HepG2 (cell line): ENCODE measurements around the gene ERV3-1. TPM values are rescaled to one million over a fixed set of nuclear protein-coding genes. Genes with fewer than 3 reads are reported as not detected.
"Not testable (repeated sequence)": the region's sequence is repeated elsewhere in the genome, so short reads cannot be mapped to it uniquely, and the experiment has no call there.

Source experiments
- ATAC-seq: fragments of 200-7000 bp; cut with Tn5 transposase; 3 replicates; pipeline ENCODE4 v1.9.1; 2020; ENCODE audit warnings: mild to moderate bottlenecking, moderate library complexity
- BruUV-seq: library from RNA; stranded (reverse); fragments of 400-500 nt; replicated peaks from 2 replicates; lab custom pipeline; 2021; lab: Mats Ljungman, UMichigan
- CTCF ChIA-PET: fragments of 300-600 bp; formaldehyde crosslinking; extraction: SDS; loops from one replicate; lab custom pipeline; 2021; ENCODE audit warnings: low total read pairs, inconsistent platforms, low intra/inter-chr PET ratio; lab: Yijun Ruan, JAX
- POLR2A ChIA-PET: fragments of 350-600 bp; sonication (Branson Sonifier 250); formaldehyde crosslinking; loops from one replicate; lab custom pipeline; 2020; ENCODE audit warnings: antibody characterized with exemption, inconsistent platforms; lab: Yijun Ruan, JAX
- DNase-seq: peaks from one replicate; pipeline ENCODE4 v3.0.0-alpha.2; 2015; ENCODE audit warnings: low spot score
- FAIRE-seq: peaks from 3 replicates; lab custom pipeline; 2011; peaks lifted over from hg19 to GRCh38; lab: Jason Lieb, UNC
- H2AFZ ChIP-seq: one replicate; pipeline ENCODE4 v1.6.1; 2011; ENCODE audit warnings: low read length, inconsistent platforms
- H3K27ac ChIP-seq: fragments of 300-600 bp; 3 replicates; pipeline ENCODE4 v1.8.0; 2011; ENCODE audit warnings: mixed run types, mild to moderate bottlenecking, mixed read lengths, low read length, inconsistent platforms; ENCODE audit not compliant: insufficient read depth; ENCODE audit errors: extremely low read length
- H3K27me3 ChIP-seq, 2 experiments: fragments of 200-600 bp in 1 of 2; 2 replicates in 1 of 2; 3 replicates in 1 of 2; pipeline versions ENCODE4 v1.6.0 to v1.8.0; 2011; ENCODE audit warnings: low read length in 2 of 2, mild to moderate bottlenecking in 2 of 2, moderate library complexity in 2 of 2, inconsistent platforms in 1 of 2; ENCODE audit not compliant: insufficient read depth in 2 of 2, control insufficient read depth in 1 of 2
- H3K36me3 ChIP-seq, 2 experiments: fragments of 200-600 bp in 1 of 2; replicated peaks in 1 of 2; 2 replicates in 1 of 2; 3 replicates in 1 of 2; pipeline versions ENCODE4 v1.5.1 to v1.8.0; 2011; ENCODE audit warnings: low read length in 2 of 2, inconsistent platforms in 1 of 2; ENCODE audit not compliant: insufficient read depth in 2 of 2, control insufficient read depth in 1 of 2
- H3K4me1 ChIP-seq: 2 replicates; pipeline ENCODE4 v1.5.1; 2012; ENCODE audit warnings: low read length, inconsistent platforms; ENCODE audit not compliant: insufficient read depth
- H3K4me2 ChIP-seq: 2 replicates; pipeline ENCODE4 v1.6.0; 2011; ENCODE audit warnings: low read depth, low read length, inconsistent platforms
- H3K4me3 ChIP-seq, 3 experiments: fragments of 200-600 bp in 1 of 3; sonication (generic), shearing (Covaris generic) in 1 of 3; replicated peaks in 1 of 3; 2 replicates each; pipeline ENCODE4 v1.5.1; 2011 to 2016; ENCODE audit warnings: low read length in 3 of 3, inconsistent platforms in 2 of 3, low read depth in 2 of 3, mild to moderate bottlenecking in 2 of 3, control low read depth in 1 of 3, mixed read lengths in 1 of 3; ENCODE audit not compliant: insufficient read depth in 1 of 3
- H3K79me2 ChIP-seq: one replicate; pipeline ENCODE4 v1.6.1; 2011; ENCODE audit warnings: low read length, inconsistent platforms; ENCODE audit not compliant: insufficient read depth
- H3K9ac ChIP-seq: 2 replicates; pipeline ENCODE4 v1.6.0; 2011; ENCODE audit warnings: mild to moderate bottlenecking, low read depth, low read length, inconsistent platforms; ENCODE audit not compliant: insufficient read depth
- H3K9me3 ChIP-seq: 2 replicates; pipeline ENCODE4 v1.5.1; 2012; ENCODE audit warnings: mild to moderate bottlenecking, low read length
- H4K20me1 ChIP-seq: 2 replicates; pipeline ENCODE4 v1.6.0; 2011; ENCODE audit warnings: inconsistent platforms, mild to moderate bottlenecking, low read length, moderate library complexity; ENCODE audit not compliant: insufficient read depth
- WGBS: methylation state at CpG from one replicate; pipeline ENCODE4 v1.1.6; 2017; ENCODE audit warnings: low lambda C conversion rate; 5-methylcytosine and 5-hydroxymethylcytosine counted together
- in situ Hi-C: cut with HindIII; loops from 2 replicates; pipeline ENCODE4 v1.10.0; 2017; ENCODE audit warnings: low pct_unique_long_range_greater_than_20kb; ENCODE audit not compliant: extremely low pct_ligation_motif_present
- intact Hi-C: fragments of 100-400 bp; cut with micrococcal nuclease; formaldehyde crosslinking; loops from one replicate; pipeline ENCODE4 v1.10.0; 2022; ENCODE audit not compliant: unreplicated experiment
- polyA plus RNA-seq, 8 experiments: library from polyadenylated mRNA; depleted of rRNA in 3 of 8; stranded (reverse) in 7 of 8; unstranded in 1 of 8; fragments of >200 nt; fragmentation: Illumina TruSeq in 4 of 8; extraction: Trizol in 4 of 8; gene quantifications; 2 replicates each; pipeline versions ENCODE4 v1.2.1 to v1.2.3, GENCODE V29; 2011 to 2016; ENCODE audit warnings: low read depth in 4 of 8, missing spikeins in 1 of 8, mixed read lengths in 1 of 8; ENCODE audit not compliant: insufficient read depth in 1 of 8
- total RNA-seq, 5 experiments: library from RNA; depleted of rRNA; stranded (reverse); fragments of >200 nt; fragmentation: Illumina TruSeq; extraction: Trizol; gene quantifications; 2 replicates each; pipeline ENCODE4 v1.2.3, GENCODE V29; 2016; ENCODE audit warnings: low read depth in 1 of 5

ERV3-1 gene
- total and polyA plus RNA-seq, 2 of the 13 experiments (the other 11 are each of a cell fraction or from before 2014, with no cell fraction given), result 20.4 to 86.3 TPM

DNA sequence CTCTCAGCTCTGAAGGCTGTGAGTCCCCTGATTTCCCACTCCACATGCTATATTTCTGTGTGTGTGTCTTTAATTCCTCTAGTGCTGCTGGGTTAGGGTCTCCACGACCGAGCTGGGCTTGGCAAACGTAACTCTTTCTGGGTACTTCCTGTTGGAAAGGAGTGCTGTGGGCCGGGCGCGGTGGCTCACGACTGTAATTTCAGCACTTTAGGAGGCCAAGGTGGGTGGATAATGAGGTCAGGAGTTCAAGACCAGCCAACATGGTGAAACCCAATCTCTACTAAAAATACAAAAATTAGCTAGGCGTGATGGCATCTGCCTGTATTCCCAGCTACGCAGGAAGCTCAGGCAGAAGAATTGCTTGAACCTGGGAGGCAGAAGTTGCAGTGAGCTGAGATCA is 55.8 kb downstream of the ERV3-1 start:
- DNase-seq, in situ Hi-C loops, H3K9me3 ChIP-seq, H3K4me3 ChIP-seq, H3K79me2 ChIP-seq, FAIRE-seq, H2AFZ ChIP-seq, H4K20me1 ChIP-seq, H3K27ac ChIP-seq, H3K4me2 ChIP-seq, H3K9ac ChIP-seq, ATAC-seq, H3K27me3 ChIP-seq, H3K36me3 ChIP-seq, BruUV-seq: not testable (repeated sequence)
- H3K4me1 ChIP-seq, result peaks cover 32% of the 10 kb centered on the region
- CTCF ChIA-PET, result interaction anchor here (1.3 kb wide), 1 partner anchor 266 kb away, joined by 5 read pairs; no protein-coding TSS in a partner anchor
- POLR2A ChIA-PET, result interaction anchor here (1.7 kb wide), 1 partner anchor 56 kb away, joined by 5 read pairs; the partner anchor contains the start of gene ERV3-1
- WGBS, result 67% methylated on average over 9 of the region's 9 CpGs
- intact Hi-C loops, result loop anchor here (1.0 to 5.0 kb wide), 3 partner anchors 267 to 532 kb away; no protein-coding TSS in a partner anchor

DNA sequence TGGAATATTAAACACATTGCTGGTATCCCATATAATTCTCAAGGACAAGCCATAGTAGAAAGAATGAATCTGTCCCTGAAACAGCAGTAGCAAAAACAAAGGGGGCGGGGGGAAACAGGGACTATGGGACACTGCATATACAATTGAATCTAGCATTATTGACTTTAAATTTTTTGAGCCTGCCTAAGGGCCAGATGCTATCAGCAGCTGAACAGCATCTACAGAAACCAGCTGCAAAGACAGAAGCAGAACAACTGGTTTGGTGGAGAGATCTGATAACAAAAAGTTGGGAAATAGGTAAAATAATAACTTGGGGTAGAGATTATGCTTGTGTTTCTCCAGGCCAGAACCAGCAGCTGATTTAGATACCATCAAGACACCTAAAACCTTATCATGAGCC is 57.7 kb downstream of the ERV3-1 start:
- H3K27me3 ChIP-seq, BruUV-seq, H2AFZ ChIP-seq, H3K9me3 ChIP-seq, H3K4me2 ChIP-seq, CTCF ChIA-PET, H3K9ac ChIP-seq, intact Hi-C loops, H3K79me2 ChIP-seq, H3K36me3 ChIP-seq, ATAC-seq, FAIRE-seq, POLR2A ChIA-PET, in situ Hi-C loops, DNase-seq, H3K27ac ChIP-seq, H3K4me3 ChIP-seq, H4K20me1 ChIP-seq: not testable (repeated sequence)
- WGBS, result 47% methylated on average over 1 of the region's 1 CpG
- peaks cover 40% of the 10 kb centered on the region for H3K4me1 ChIP-seq
